Activated CD8-positive, alpha-beta memory T cell treated with anti-CD3 and anti-CD28 coated beads for 1 hour (primary cell): ENCODE results near the gene FNIP1.
"Not testable (repeated sequence)": the region's sequence is repeated elsewhere in the genome, so short reads cannot be mapped to it uniquely, and the experiment has no call there.

ENCODE experiments used
- DNase-seq, 2 donors: peaks; one replicate each; pipeline ENCODE4 v3.0.0-alpha.2; 2020; ENCODE audit warnings: low read depth in 1 of 2; ENCODE audit errors: extremely low read depth in 1 of 2

FNIP1 gene

GRCh38 chr5:131754363-131754762 is 42.5 kb downstream of the FNIP1 start:
- no peak for DNase-seq

- DNase-seq, result no peak
These were observed 45.3 kb downstream of the FNIP1 start for GRCh38 chr5:131751506-131751905.

GRCh38 chr5:131749723-131750470 is 46.9 kb downstream of the FNIP1 start:
- no peak for DNase-seq

GRCh38 chr5:131749138-131749537 is 47.7 kb downstream of the FNIP1 start:
- no peak for DNase-seq

GRCh38 chr5:131747180-131748105 is 49.4 kb downstream of the FNIP1 start:
- DNase-seq, result no peak

- no peak for DNase-seq
These were observed 50.4 kb downstream of the FNIP1 start for GRCh38 chr5:131746423-131746822.

- DNase-seq, result no peak
These were observed 51.1 kb downstream of the FNIP1 start for GRCh38 chr5:131745703-131746102.

- DNase-seq, result no peak
These were observed 51.7 kb downstream of the FNIP1 start for GRCh38 chr5:131745155-131745554.

GRCh38 chr5:131740477-131740876 is 56.3 kb downstream of the FNIP1 start:
- no peak for DNase-seq

GRCh38 chr5:131735393-131735792 is 61.4 kb downstream of the FNIP1 start:
- DNase-seq, result no peak

- DNase-seq, result not testable (repeated sequence)
These were observed 61.9 kb downstream of the FNIP1 start for GRCh38 chr5:131734939-131735338.

GRCh38 chr5:131729292-131729691 is 67.5 kb downstream of the FNIP1 start:
- DNase-seq, result not testable (repeated sequence)

- not testable (repeated sequence) for DNase-seq
These were observed 72.7 kb downstream of the FNIP1 start for GRCh38 chr5:131724089-131724488.

- no peak for DNase-seq
These were observed 76.1 kb downstream of the FNIP1 start for GRCh38 chr5:131720714-131721113.

GRCh38 chr5:131719564-131719963 is 77.3 kb downstream of the FNIP1 start:
- DNase-seq, result no peak

- no peak for DNase-seq
These were observed 78.3 kb downstream of the FNIP1 start for GRCh38 chr5:131718487-131719014.

GRCh38 chr5:131717164-131717563 is 79.7 kb downstream of the FNIP1 start:
- DNase-seq, result not testable (repeated sequence)

GRCh38 chr5:131716650-131717049 is 80.2 kb downstream of the FNIP1 start:
- no peak for DNase-seq

- DNase-seq, result no peak
These were observed 86.4 kb downstream of the FNIP1 start for GRCh38 chr5:131710391-131710790.

- no peak for DNase-seq
These were observed 87.8 kb downstream of the FNIP1 start for GRCh38 chr5:131709043-131709442.

GRCh38 chr5:131706281-131706680 is 90.5 kb downstream of the FNIP1 start:
- no peak for DNase-seq

- no peak for DNase-seq
These were observed 101.9 kb downstream of the FNIP1 start for GRCh38 chr5:131694926-131695325.
